ENCODE measurements around the gene SLC25A25.
"Not testable (repeated sequence)": the region's sequence is repeated elsewhere in the genome, so short reads cannot be mapped to it uniquely, and the experiment has no call there.

Gene SLC25A25

GRCh38 chr9:128098297-128099230, 30.5 kb downstream of the SLC25A25 start:
- DNase-seq = peak; percentile 73

DNA sequence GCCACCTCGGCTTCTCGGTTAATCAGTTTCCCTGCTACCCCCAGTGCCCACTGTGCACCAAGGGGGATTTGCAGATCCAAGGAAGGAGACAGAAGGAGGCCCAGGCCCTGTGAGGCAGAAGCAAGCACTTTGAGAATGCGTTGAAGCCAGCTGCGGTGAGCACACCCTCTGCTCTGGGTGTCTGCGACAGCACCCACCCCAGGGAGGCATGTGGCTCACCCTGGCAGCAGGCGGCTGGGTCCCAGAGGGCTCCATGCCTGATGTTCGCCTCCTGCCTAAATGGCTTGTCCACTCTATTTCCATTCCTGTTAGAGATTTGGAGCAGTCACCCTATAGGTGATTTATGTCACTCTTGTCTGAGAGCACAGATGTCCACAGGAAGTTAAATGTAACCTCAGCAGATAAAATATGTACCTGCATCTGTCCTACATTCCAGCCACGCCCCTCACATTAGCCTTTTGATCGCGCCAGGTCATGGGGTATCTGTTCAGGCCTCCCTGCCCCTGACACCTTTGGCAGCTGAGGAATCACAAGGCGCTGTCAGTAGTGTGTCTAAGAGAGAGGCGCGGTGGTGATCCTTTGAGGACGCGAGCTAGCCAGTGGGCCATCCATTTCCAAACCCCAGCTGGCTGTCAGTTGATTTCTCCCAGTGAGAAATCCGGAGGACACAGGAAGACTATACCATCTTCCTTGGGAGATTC, 31.3 kb downstream of the SLC25A25 start:
- no peak for DNase-seq

DNA sequence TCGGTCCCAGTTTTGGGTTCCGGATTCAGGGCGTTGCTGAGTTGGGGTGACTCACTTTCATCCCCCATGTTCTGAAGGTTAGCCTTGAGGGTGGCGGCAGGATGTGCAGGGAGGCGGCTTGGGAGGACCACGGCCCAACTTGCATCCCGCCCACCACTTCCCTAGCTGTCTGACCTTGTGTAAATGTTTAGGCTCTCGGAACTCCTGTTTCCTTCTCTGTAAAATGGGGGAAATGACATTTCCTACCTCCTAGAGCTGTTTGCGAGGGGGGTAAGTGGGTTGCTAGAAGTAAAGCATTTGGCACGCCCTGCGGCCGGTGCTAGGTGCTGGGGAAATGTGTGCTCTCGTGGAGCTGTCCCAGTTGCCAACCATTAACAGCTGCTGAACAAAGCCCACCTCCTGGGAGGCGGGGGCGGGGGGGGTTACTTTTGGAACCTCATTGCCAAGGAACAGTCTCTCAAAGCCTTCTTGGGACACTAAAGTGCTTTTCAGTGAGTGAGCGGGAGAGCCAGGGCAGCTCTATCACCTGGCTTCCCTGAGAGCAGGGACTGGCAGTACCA, 32.0 kb downstream of the SLC25A25 start:
- no peak for DNase-seq

GRCh38 chr9:128100581-128100980, 32.5 kb downstream of the SLC25A25 start:
- DNase-seq = no peak

DNA sequence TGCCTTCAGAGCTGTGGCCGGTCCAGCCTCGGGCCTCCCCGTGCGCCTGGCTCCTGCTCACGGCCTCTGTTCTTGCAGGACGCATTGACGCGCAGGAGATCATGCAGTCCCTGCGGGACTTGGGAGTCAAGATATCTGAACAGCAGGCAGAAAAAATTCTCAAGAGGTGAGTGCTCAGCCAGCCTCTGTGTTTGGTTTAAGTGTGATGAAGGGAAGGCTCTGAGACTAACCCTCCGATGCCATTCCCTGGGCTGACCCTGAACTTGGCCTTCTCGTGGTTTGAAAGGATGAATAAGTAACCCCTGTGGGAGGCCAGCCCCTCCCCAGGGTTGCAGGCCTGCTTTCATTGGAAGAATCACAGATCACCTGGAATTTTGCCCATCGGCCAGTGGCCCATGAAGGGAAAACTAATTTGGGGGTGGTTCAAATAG, 33.2 kb downstream of the SLC25A25 start:
- DNase-seq = no peak

DNA sequence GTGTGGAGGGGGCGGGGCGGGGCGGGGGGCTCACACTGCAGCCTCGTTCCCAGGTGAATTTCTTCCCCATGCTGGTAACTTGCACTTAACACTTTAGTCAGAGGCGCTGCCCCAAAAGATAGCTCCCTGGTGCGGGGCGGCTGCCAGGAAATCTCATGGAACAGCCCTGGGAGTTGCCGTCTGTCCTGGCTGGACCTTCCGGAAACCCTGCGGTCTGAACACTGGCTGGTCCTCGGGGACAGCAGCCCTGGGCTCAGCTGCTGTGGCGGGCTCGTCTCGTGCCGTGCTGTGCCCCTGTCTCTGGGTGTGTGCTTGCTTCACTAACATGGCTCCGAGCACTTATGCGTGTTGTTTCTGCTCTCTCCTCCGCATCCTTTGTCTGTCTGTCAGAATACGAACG, 33.7 kb downstream of the SLC25A25 start:
- DNase-seq = no peak

- no peak for DNase-seq
These were observed 34.2 kb downstream of the SLC25A25 start for GRCh38 chr9:128102196-128102595.

- no peak for DNase-seq
These were observed 35.0 kb downstream of the SLC25A25 start for GRCh38 chr9:128102861-128103588.

- peak; percentile 69 for DNase-seq
These were observed 35.5 kb downstream of the SLC25A25 start for GRCh38 chr9:128103589-128103962.

GRCh38 chr9:128104171-128104618, 36.2 kb downstream of the SLC25A25 start:
- DNase-seq = no peak

- DNase-seq = no peak
These were observed 37.6 kb downstream of the SLC25A25 start for GRCh38 chr9:128105538-128106175.

DNA sequence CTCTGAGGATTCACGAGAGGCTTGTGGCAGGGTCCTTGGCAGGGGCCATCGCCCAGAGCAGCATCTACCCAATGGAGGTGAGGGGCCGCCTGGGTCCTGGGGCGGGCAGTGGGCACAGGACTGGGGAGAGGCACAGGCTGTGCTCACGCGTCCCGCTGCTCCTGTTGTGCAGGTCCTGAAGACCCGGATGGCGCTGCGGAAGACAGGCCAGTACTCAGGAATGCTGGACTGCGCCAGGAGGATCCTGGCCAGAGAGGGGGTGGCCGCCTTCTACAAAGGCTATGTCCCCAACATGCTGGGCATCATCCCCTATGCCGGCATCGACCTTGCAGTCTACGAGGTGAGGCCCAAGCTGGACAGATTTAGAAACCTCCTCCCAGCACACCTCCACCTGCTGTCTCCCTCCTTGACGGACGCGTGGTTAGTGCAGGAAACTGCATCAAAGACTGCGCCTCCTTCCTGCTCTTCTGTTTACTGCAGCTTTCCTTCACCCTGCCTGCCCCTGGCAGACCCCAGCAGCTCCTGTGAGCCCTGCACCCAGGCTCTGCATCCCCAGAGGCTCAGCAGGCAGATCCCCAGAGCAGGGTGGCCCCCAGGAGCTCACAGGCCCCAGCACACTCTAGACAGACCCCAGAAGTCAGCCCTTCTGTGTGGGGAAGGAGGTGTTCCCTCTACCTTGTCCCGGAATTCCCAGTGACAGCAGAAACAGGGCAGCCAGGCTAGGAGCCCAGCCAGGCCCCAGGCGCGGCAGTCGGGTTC, 38.3 kb downstream of the SLC25A25 start:
- DNase-seq = peak; percentile 31

DNA sequence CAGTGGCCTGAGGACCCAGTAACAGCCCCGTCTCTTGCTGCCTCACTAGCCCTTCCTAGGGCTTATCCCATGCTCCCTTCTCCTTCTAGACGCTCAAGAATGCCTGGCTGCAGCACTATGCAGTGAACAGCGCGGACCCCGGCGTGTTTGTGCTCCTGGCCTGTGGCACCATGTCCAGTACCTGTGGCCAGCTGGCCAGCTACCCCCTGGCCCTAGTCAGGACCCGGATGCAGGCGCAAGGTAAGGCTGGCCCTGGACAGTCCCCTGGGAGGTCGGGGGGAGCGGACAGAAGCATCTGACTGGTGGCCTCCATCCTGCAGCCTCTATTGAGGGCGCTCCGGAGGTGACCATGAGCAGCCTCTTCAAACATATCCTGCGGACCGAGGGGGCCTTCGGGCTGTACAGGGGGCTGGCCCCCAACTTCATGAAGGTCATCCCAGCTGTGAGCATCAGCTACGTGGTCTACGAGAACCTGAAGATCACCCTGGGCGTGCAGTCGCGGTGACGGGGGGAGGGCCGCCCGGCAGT, 39.0 kb downstream of the SLC25A25 start:
- no peak for DNase-seq

- no peak for DNase-seq
These were observed 39.6 kb downstream of the SLC25A25 start for GRCh38 chr9:128107468-128108268.

DNA sequence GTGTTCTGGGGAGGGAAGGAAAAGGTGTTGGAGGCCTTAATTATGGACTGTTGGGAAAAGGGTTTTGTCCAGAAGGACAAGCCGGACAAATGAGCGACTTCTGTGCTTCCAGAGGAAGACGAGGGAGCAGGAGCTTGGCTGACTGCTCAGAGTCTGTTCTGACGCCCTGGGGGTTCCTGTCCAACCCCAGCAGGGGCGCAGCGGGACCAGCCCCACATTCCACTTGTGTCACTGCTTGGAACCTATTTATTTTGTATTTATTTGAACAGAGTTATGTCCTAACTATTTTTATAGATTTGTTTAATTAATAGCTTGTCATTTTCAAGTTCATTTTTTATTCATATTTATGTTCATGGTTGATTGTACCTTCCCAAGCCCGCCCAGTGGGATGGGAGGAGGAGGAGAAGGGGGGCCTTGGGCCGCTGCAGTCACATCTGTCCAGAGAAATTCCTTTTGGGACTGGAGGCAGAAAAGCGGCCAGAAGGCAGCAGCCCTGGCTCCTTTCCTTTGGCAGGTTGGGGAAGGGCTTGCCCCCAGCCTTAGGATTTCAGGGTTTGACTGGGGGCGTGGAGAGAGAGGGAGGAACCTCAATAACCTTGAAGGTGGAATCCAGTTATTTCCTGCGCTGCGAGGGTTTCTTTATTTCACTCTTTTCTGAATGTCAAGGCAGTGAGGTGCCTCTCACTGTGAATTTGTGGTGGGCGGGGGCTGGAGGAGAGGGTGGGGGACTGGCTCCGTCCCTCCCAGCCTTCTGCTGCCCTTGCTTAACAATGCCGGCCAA, 40.4 kb downstream of the SLC25A25 start:
- no peak for DNase-seq

GRCh38 chr9:128109050-128109709, 41.1 kb downstream of the SLC25A25 start:
- DNase-seq = no peak

DNA sequence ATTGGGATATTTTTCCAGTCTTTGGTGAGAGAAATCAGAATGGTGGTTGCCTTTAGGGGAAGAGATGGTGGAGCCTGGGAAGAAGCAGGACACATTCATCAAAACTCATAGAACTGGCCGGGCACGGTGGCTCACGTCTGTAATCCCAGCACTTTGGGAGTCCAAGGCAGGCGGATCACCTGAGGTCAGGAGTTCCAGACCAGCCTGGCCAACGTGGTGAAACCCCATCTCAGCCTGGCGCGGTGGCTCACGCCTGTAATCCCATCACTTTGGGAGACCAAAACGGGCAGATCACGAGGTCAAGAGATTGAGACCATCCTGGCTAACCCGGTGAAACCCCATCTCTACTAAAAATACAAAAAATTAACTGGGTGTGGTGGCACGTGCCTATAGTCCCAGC, 43.7 kb downstream of the SLC25A25 start:
- DNase-seq = not testable (repeated sequence)

- no peak for DNase-seq
These were observed 45.7 kb downstream of the SLC25A25 start for GRCh38 chr9:128113526-128114325.

Measured in CD4-positive, alpha-beta T cell treated with Interleukin-6 for 4 hours (primary cell).